K562 (cell line): ENCODE data around the gene GORASP2. TPM values are rescaled to one million over a fixed set of nuclear protein-coding genes. Genes with fewer than 3 reads are reported as not detected.

ENCODE experiments used
- CBX1 ChIP-seq: sonication (generic); IDR thresholded peaks from 2 replicates; pipeline ENCODE4 v1.6.1; 2016; ENCODE audit warnings: antibody characterized with exemption, low read depth, mild to moderate bottlenecking
- CGGBP1 ChIP-seq: fragments of 250-450 bp; sonication (Bioruptor Pico); IDR thresholded peaks from 2 replicates; pipeline ENCODE4 v1.9.0; 2021; ENCODE audit warnings: mild to moderate bottlenecking
- CTCF ChIP-seq, 3 experiments: IDR thresholded peaks in 2 of 3; conservative IDR thresholded peaks in 1 of 3; 2 replicates each; pipeline ENCODE4 v1.5.1; 2011 to 2012; ENCODE audit warnings: low read length in 3 of 3, mild to moderate bottlenecking in 3 of 3, control low read depth in 2 of 3, improper control_type of control experiment in 1 of 3, inconsistent platforms in 1 of 3, low read depth in 1 of 3, mixed read lengths in 1 of 3, moderate library complexity in 1 of 3; ENCODE audit not compliant: insufficient read depth in 2 of 3
- FOXM1 ChIP-seq, 2 experiments: fragments of 450-650 bp in 1 of 2; sonication (generic) in 1 of 2; formaldehyde crosslinking in 1 of 2; IDR thresholded peaks; 2 replicates each; pipeline versions ENCODE4 v1.6.1 to v1.9.0; 2017 to 2022; ENCODE audit warnings: low read depth in 2 of 2, mild to moderate bottlenecking in 2 of 2, missing genetic modification reagents in 1 of 2, moderate library complexity in 1 of 2
- KLF16 ChIP-seq: IDR thresholded peaks from 2 replicates; pipeline ENCODE4 v1.6.1; 2016; ENCODE audit warnings: antibody characterized with exemption
- MYNN ChIP-seq, 2 experiments: sonication (generic); formaldehyde crosslinking in 1 of 2; IDR thresholded peaks; 2 replicates each; pipeline versions ENCODE4 v1.5.0 to v1.6.1; 2016 to 2020; ENCODE audit warnings: antibody characterized with exemption in 1 of 2, missing genetic modification reagents in 1 of 2
- TCF3 ChIP-seq: sonication (generic); formaldehyde crosslinking; IDR thresholded peaks from 2 replicates; pipeline ENCODE4 v1.4.0; 2020; ENCODE audit warnings: mild to moderate bottlenecking, missing genetic modification reagents
- TEAD2 ChIP-seq: fragments of 450-650 bp; IDR thresholded peaks from 2 replicates; pipeline ENCODE4 v1.6.1; 2016; ENCODE audit warnings: missing genetic modification characterization, control low read depth, missing compliant biosample characterization
- ZBTB33 ChIP-seq: sonication (generic); formaldehyde crosslinking; IDR thresholded peaks from 2 replicates; pipeline ENCODE4 v1.8.1; 2023; ENCODE audit warnings: mild to moderate bottlenecking, missing genetic modification reagents
- ZBTB43 ChIP-seq: sonication (generic); formaldehyde crosslinking; IDR thresholded peaks from 2 replicates; pipeline ENCODE4 v1.8.0; 2023; ENCODE audit warnings: mild to moderate bottlenecking, missing genetic modification reagents
- ZNF175 ChIP-seq: fragments of 200-800 bp; sonication (Bioruptor generic); IDR thresholded peaks from 2 replicates; pipeline ENCODE4 v1.6.1; 2016; ENCODE audit warnings: low read depth, mild to moderate bottlenecking, missing genetic modification characterization, missing compliant biosample characterization
- ZNF511 ChIP-seq: sonication (generic); formaldehyde crosslinking; IDR thresholded peaks from 2 replicates; pipeline ENCODE4 v1.8.0; 2022; ENCODE audit warnings: mild to moderate bottlenecking, missing genetic modification reagents
- ZNF592 ChIP-seq: fragments of 450-650 bp; IDR thresholded peaks from 2 replicates; pipeline ENCODE4 v1.6.1; 2017; ENCODE audit warnings: antibody characterized with exemption, mild to moderate bottlenecking
- ZNF696 ChIP-seq: fragments of 250-450 bp; sonication (Bioruptor Pico); conservative IDR thresholded peaks from 2 replicates; pipeline ENCODE4 v1.4.0; 2020; ENCODE audit warnings: mild to moderate bottlenecking, moderate library complexity
- polyA plus RNA-seq, 8 experiments: library from polyadenylated mRNA; depleted of rRNA in 4 of 8; stranded (reverse) in 5 of 8; unstranded in 3 of 8; fragments of >200 nt; fragmentation: Nextera tagmentation in 2 of 8; fragmentation: Illumina TruSeq in 1 of 8; extraction: Ambion mirVana in 2 of 8; extraction: Trizol in 1 of 8; gene quantifications; 2 replicates each; pipeline versions ENCODE4 v1.2.1 to v1.2.3, GENCODE V29; 2011 to 2014; ENCODE audit warnings: inconsistent platforms in 1 of 8, missing spikeins in 1 of 8
- total RNA-seq, 7 experiments: library from RNA; depleted of rRNA in 6 of 7; stranded (reverse); fragments of >200 nt in 6 of 7; fragmentation: Illumina TruSeq in 2 of 7; extraction: Trizol in 2 of 7; gene quantifications; 2 replicates each; pipeline versions ENCODE4 v1.2.1 to v1.2.3, GENCODE V29; 2011 to 2021; ENCODE audit warnings: low replicate concordance in 1 of 7

GORASP2 gene
- total and polyA plus RNA-seq, 9 of the 15 experiments (the other 6 are each of a cell fraction or from before 2014, with no cell fraction given), result 27.4 to 180 (median 59.6) TPM

GRCh38 chr2:170928824-170929685 lies at the start of gene GORASP2 (continued):
- TF ChIP-seq ZNF592, result peak; percentile 76
- TF ChIP-seq MYNN (IDR thresholded peaks at IDR 0.05), result peak; percentile 64; the same call in 1 of the 2 replicates
- TF ChIP-seq MYNN (CRISPR knock-in tag; IDR thresholded peaks at IDR 0.05), result no peak
- TF ChIP-seq ZNF511, result peak; percentile 96
- peak; percentile 80; the same call in 1 of the 2 replicates for TF ChIP-seq ZBTB33 (CRISPR knock-in tag)
- peak in 2 of 3 experiments; percentile 93 to 99; a peak in 5 of 6 replicates for TF ChIP-seq CTCF (IDR thresholded peaks at IDR 0.05 in 2 of 3, conservative IDR thresholded peaks at IDR 0.05 in 1 of 3; ENCODE audit: insufficient read depth in 2 of 3, low read depth in 1 of 3, low read length in 3 of 3)
- 0 out of 2 replicates have a peak, but pooled peaks have one; percentile 4 for TF ChIP-seq TEAD2 (tag)
- TF ChIP-seq FOXM1 (IDR thresholded peaks at IDR 0.05; ENCODE audit: low read depth), result peak; percentile 68
- TF ChIP-seq FOXM1 (CRISPR knock-in tag; IDR thresholded peaks at IDR 0.05; ENCODE audit: low read depth), result peak; percentile 98
- peak; percentile 96 for TF ChIP-seq CBX1
- no peak for TF ChIP-seq ZBTB43 (CRISPR knock-in tag)
- TF ChIP-seq ZNF175, result peak; percentile 69; the same call in 1 of the 2 replicates
- peak; percentile 89; the same call in 1 of the 2 replicates for TF ChIP-seq CGGBP1 (CRISPR knock-in tag)
- no peak for TF ChIP-seq ZNF696 (CRISPR knock-in tag)
- TF ChIP-seq KLF16, result peak; percentile 94
- peak; percentile 53 for TF ChIP-seq TCF3 (CRISPR knock-in tag)
